ENCODE results near the gene SLIT1.

Gene SLIT1

DNA sequence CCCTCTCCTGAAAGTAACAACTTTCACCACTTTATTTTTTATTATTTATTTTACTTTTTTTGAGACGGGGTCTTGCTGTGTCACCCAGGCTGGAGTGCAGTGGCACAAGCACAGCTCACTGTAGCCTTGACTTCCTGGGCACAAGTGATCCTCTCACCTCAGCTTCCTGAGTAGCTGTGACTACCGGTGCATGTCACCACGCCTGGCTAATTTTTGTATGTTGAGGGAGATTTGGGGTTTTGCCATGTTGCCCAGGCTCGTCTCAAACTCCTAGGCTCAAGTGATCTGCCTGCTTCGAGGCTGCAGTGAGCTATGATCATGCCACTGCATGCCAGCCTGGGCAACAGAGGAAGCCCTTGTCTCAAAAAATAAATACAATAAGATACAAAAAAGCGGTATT, 14.9 kb upstream of the SLIT1 start:
- DNase-seq (ENCODE audit: low spot score): no peak

DNA sequence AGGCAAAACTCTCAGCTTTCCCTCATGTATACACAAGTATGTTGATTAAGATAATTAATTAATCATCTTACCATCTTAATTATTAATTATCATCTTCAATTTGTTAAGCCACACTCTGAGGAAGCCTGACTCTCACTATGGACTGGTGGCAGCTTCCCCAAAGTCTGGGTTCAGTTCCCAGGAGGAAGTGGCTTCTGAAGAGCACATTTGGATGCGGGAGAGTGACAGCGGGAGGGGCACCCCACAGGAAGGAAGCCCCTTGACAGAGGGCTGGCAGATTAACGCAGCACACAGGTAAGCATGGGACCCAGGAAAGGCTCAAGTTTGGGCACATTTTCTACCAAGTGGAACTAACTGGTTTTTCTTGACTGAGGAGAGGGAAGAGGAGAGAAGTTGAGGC, 13.4 kb upstream of the SLIT1 start:
- no peak for DNase-seq (ENCODE audit: low spot score)

DNA sequence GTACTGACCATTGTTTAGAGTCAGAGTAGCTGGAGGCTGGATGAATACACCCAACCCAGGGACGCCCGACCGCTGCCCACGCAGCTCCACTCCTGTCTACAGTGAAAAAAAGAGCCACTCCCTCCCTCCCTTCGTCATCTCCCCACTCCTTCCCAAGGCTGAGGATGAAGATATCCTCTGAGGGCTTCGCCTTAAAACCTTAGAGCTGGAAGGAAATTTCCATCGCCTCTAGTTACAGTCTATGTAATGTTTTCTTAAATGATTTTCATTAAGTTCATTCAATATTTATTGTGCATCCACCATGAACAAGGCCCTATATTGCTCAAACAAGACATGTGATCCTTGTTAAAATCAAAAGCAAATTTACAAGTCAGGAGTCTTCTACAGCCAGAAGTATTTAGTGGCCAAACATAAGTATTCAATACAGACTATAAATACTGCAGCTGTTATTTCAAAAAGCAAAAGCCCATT, 11.3 kb upstream of the SLIT1 start:
- no peak for DNase-seq (ENCODE audit: low spot score)

DNA sequence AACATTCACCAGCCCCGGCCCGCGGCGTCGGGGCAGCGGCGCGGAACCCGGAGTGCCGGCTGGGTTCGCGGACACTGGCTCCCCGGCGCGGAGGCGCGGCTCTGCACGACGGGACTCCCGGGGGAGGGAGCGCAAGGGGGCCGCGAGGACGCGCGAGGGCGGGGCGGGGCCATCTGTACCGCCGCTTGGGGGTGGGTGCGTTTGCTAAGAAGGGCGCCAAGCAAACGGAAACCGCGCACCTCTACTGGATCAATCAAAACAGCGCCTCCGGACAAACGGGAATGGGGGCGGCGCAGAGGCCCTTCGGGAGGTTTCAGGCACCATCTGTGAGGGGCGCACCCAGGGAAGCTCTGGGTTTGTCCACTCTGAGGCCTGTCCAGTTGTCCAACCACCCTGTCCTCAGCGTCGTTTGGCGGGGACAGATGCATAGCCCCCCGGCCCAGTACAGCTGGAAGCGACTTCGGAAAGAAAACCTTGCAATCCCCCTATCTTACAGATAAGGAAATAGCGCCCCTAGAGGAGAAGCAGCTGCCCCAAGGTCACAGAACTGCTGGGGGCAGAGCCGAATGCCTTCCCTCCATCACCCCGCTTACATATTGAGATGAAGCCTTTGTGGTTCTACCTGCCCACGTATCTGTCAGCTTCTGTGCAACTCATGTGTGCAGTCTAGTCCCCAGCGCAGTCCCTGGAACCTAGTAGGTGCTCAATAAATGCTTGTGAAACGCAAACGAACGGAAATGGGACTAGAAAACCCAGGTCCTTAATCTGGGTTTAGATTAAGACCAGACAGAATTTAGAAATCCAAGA, 10.7 kb upstream of the SLIT1 start:
- peak; percentile 71 for DNase-seq (ENCODE audit: low spot score)

DNA sequence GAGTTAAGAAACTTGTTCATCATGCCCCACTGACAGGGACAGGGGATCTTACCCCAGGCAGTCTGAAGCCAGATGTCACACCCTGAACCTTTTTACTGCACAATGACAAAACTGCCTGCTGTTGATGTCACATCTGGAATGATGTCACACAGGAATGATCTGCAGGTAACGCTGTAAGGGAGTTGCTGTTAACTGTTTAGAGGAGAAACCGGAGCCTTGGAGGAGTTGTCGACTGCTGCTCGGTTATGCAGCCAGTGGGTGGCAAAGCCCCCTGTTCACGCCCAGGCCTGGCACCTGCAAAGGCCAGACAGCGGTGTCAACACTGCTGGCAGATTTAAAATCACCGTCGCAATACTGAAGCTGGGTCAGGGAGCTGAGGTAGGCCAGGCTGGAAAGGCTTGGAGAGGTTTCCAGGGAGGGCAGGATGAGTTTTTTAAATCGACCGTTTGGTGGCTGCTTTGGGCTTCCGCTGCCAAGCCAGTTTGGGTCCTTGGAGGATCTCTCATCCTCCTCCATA, 10.0 kb upstream of the SLIT1 start:
- DNase-seq (ENCODE audit: low spot score): no peak

DNA sequence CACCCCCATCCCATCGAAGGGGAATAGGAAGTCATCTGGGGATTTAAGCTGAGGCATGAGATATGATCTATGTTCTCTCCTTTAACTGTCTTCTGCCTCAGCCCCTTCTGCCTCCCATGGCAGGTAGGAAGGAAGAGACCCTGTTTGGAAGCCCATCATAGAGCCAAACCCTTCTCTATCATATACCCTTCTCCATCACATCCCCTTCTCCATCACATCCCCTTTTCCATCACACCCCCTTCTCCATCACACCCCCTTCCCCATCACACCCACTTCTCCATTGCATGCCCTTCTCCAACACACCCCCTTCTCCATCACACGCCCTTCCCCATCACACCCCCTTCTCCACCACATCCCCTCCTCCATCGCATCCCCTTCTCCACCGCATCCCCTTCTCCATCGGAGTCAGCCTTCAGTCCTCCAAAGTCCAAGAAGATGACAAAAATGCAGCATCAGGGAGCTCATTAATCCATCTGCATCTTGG, 7.2 kb upstream of the SLIT1 start:
- DNase-seq (ENCODE audit: low spot score): no peak

DNA sequence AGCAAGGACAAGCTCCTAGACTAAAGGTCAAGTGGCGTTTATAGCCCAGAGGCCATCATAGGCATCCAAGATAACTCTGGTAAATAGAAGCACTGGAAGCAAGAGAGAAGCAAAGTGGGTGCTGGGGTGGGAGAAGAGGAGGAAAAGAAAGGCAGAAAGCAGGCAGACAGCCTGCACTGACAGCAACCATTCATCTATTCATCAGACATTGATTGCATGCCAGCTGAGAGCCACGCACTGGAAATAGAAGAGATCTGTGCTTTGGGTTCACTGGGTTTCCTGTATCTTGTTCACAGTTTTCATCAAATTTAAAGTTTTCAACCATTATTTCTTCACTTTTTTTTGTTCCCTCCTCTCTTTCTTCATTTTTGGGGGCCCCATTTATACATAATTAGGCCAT, 4.7 kb upstream of the SLIT1 start:
- no peak for DNase-seq (ENCODE audit: low spot score)

DNA sequence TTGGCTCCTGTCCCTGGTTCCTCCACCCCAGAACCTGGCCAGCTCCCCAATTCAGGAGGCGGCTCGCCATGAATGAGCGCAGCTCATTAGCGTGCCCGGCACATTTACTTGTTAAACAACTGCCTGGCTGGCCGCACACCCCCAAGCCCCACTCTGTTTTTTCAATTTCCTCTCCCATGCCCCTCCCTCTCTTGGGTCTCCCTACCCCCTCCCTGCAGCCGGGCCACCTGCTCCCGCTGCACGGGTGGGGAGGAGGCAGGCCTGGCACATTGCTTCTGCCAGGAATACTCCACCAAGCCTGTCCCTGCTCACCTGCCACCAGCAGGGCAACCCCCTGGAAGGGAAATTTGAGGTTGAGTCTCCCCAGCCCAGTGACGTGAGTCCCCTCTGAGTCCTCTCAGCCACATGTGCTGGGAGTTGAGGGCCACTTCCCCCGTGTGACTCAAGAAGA, 2.5 kb upstream of the SLIT1 start:
- no peak for DNase-seq (ENCODE audit: low spot score)

DNA sequence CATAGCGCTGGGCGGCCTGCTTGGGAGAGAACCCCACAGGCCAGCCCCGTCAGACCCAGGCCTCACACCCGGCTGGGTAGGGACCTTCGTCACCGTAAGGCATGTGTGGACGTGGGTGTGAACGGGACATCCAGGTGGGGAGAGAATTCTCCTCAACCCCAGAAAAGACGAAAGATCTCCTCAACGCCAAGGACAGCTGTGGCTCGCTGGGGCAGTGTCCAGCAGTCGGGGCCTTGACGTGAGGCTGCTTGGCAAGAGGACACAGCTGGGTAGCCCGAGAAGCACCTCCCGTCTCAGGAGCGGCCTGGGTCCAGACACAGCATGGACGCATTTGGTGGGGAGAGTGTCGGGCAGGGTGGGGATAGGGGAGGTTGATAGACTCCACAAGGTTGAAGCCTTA, 1.2 kb upstream of the SLIT1 start:
- DNase-seq (ENCODE audit: low spot score): no peak

DNA sequence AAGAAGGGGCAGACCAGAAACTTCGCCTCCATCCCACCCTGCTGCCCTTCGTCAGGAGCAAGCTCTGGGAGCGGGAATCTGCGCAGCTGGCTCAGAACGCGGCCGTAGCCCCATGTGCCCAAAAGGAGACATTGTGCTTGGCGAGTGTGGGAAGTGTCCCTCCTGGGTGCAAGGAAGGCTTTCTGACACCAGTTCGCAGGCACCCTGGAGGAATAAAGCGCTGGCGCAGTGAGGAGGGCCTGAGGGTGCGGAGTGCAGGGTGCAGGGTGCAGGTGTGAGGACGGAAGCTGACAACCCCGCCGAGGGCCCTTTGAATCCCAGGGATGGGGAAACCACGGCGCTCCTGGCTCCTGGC, 811 bp downstream of the SLIT1 start:
- DNase-seq (ENCODE audit: low spot score): no peak

DNA sequence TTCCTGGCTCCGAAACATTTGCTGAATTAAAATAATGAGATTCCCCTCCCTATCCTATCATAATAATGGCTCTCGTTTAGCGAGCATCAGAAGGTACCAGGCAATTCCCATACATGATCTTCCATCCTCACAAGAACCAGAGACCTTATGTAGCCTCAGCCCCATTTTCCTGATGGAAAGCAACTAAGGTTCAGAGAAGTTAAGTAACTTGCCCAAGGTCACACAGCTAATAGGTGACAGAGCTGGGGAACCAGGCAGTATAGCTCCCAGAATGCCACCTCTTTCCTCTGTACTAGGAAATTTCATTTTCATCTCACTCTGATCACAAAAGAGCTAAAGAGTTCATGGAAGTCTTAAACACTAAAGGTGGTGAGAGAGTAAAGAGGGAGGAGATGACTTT, 2.4 kb downstream of the SLIT1 start:
- DNase-seq (ENCODE audit: low spot score): no peak

DNA sequence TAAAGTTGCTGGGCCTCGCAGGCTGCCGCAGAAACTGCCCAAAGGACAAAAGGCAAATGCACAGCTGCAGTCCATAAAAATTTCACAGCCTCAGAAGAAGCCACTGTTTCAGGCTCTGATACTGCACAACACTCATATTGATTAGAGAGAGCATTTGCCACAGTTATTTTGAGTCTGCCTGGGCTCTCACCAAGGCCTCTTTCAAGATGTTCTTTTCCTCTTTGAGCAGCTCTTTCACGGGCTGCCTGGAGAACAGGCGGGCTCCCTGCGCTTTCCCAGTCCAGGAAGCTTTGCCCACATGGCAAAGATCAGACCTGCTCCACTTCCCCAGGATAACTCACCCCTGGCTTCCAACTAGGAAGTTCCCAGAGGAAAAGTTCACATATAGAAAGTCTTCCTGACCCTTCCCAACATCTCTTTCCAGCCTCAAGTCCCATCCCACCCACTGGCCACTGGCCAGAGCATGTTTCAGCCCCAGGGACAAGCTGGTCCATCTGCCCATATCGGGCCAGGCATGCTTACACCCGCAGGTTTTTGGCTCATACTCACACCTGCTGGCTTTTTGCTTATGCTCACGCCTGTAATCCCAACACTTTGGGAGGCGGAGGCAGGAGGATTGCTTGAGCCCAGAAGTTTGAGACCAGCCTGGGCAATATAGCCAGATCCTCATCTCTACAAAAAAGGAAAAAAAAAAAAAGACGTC, 3.3 kb downstream of the SLIT1 start:
- DNase-seq (ENCODE audit: low spot score): no peak

DNA sequence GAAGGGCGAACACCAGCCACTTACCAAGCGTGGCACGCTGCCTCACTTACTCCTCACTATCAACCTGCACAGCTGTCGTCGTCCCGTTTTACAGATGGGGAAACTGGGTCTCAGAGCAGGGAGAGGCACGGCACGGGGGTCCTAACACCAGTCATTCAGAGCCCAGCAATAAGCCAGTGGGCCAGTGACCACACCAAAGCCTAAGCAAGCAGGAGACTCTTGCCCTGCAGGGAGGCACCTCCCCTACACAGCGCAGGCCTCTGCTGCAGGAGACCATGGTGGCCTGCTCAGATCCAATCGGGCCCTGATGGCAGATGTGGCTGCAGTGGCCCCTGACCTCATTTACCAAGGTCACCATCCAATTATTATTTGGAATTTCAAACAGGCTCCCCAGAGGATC, 4.8 kb downstream of the SLIT1 start:
- no peak for DNase-seq (ENCODE audit: low spot score)

DNA sequence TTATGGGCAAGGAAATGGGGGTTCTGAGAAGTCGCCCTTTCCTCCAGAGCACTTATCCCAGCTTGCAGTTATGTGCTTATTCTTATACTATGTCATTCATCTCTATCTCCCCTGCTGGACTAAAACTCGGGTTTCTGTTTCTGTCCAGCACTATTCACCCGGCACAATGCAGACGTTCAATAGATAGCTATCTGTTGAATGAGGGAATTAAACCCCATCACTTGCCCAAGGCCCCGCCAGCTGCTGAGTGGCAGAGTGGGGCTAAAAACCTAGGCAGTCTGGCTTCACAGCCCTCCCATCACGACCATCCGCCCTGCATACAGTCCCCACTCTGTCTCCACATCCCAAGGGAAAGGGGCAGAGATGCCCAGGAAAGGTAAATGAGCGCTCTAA, 5.4 kb downstream of the SLIT1 start:
- no peak for DNase-seq (ENCODE audit: low spot score)

DNA sequence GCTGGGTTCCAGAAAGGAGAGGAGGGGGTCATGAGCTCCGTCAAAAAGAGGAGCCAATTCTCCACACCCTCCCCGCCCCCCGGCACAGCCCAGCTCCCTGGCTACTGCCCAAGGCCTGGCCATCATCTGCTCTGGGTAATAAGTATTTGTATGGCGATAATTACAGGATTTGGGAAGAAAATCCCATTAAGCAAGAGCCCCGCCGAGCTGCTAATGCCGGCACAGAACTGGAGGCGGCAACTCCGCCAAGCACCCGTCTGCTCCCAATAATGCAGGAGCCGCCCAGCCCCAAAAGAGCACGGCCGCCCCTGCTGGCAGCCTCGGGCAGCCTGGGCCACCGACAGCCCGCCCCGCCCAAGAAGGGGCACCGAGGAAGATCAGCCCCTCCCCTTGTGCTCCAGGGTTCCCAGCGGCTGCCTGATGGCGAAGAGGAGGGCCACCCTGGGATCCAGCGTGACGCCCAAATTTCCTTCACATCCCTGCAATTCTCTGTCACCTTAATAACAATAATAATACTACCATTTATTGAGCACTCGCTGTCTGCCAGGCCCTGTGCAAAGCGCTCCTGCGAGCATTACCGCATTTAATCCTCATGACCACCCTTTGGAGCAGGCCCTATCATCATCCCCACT, 5.9 kb downstream of the SLIT1 start:
- DNase-seq (ENCODE audit: low spot score): no peak

DNA sequence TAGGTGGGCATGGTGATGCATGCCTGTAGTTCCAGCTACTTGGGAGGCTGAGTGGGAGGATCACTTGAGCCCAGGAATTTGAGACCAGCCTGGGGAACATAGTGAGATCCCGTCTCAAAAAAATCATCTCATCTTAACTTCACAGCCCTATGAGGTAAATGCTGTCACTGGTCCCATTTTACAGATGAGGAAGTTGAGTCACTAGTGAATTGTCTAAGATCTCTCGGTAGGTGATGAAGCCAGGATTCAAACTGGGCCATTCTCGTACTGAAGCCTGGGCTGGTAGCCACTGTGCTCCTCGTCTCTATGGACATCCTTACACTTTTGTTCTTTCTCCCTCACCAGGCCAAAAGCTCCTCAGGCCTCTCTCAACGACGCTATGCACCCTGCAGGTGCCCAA, 6.4 kb downstream of the SLIT1 start:
- DNase-seq (ENCODE audit: low spot score): no peak

DNA sequence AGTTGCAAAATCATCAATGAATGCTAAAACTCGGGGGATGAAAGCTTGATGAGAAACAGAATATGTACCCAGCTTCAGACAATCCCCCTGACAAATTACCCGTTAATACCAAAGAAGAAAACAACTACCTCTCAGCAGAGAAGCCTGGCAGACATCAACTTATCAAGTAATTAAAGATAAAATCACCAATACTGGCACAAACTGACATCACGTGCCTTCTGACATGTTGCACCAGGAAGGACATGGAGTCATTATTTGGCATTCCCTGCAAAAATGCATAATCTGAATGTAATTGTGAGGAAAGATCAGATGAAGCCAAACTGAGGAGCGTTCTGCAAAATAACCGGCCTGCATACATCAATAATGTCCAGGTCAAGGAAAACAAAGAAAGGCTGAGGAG, 7.7 kb downstream of the SLIT1 start:
- no peak for DNase-seq (ENCODE audit: low spot score)

DNA sequence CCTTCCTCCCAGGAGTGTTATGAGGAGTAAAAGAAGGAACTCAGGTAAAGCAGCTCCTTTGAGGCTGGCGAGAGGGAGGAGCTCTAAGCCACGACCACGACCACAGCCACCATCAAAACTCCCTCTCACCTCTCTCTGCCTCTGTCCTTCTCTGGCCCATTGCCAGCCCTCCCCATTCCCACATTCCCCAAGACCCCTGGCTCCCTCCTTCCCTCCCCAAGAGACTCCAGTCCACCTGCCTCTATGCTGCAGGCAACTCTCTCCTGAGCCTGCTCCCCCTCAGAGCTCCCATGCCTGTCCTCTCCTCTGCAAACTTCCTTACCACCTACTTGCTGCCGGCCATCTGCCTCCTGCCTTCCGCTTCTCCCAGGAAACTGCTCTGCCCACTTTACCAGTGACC, 9.5 kb downstream of the SLIT1 start:
- DNase-seq (ENCODE audit: low spot score): no peak

DNA sequence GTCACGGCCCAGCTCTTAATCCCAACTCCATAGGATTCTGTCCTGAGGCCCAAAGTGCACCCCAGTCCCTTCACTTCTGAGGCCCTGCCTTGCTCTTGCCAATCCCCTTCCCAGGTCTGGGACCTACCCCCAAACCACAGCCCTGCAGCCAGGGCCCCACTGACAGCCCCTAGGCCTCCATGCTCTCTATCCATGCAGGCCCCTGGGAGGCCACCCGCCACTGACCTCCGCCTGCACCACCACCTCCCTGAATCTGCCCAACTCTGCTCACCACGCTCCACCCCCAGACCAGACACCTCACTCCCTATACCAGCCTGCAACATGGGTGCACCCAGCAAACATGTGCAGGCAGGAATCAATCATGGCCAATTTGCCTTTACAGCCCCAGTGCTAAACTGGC, 10.2 kb downstream of the SLIT1 start:
- no peak for DNase-seq (ENCODE audit: low spot score)

DNA sequence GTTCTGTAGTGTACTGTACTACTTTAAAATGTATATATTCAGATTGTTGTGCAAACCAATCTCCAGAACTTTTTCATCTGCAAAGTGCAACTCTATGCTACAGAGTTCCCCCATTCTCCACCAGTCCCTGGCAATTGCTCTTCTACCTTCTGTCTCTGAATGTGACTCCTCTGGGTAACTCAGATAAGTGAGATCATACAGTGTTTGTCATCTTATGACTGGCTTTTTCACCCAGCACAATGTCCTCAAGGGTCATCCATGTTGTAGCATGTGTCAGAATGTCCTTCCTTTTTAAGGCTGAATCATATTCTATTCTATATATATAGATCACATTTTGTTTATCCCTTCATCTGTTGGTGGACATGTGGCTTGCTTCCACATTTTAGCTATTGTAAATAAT, 10.8 kb downstream of the SLIT1 start:
- no peak for DNase-seq (ENCODE audit: low spot score)

DNA sequence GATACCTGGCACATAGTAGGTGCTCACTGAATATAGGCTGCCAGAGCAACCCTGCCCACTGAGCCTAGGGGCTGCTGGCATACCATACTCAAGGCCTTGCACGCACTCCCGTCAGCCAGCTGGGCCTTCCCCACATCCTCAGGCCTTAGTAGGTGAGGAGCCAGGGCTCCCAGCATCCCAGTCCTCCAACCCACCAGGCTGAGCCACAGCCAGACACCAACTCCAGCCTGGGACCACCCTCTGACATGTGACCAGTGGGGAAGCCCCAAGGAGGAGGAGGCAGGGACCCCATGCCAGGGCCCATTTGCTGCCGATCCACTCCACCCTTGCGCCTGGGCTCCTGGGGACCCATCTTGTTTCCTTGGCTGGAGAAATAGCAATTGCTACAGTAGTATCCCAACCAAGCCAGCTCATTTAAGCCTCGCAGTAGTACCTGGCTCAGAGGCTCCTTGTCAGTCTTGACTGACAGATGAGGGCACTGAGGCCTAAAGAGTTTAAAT, 11.4 kb downstream of the SLIT1 start:
- DNase-seq (ENCODE audit: low spot score): no peak

DNA sequence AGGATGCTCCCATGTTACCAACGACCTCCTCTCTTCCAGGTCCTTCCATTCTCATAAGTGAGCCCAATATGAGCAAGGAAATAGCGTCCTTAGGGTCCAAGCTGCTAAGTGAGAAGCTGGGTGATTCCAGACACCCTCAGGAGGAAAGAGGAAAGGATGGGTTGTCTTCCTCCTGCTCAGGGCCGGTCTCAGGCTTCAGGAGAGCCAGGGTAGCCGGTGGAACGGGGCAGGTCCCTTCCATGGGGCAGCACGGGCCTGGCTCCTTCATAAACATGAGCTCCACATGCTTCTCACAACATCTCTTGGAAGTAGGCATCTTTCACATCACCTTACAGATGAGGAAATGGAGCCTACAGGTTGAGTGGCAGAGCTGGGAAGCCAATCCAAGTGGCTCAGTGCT, 12.7 kb downstream of the SLIT1 start:
- no peak for DNase-seq (ENCODE audit: low spot score)

DNA sequence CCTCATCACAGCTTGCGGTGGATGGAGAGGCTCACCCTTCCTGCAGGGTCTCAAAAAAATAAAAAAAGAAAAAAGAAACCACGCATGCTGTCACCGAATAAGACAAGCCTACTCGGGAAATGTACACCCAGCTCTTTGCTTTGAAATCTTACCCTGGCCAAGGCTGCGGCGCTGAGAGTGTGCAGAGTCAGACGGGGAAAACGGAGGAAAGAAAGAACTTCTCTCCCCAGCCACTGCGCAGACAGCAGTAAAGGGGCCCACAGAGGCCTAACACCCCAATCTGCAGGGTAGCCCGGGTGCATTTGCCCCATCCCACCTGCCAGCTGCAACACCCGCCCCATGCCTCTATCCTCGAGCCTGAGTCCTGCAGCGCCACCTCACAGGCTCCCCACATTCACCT, 14.8 kb downstream of the SLIT1 start:
- no peak for DNase-seq (ENCODE audit: low spot score)
